ENCODE results near the gene PCSK6.

PCSK6 gene

DNA sequence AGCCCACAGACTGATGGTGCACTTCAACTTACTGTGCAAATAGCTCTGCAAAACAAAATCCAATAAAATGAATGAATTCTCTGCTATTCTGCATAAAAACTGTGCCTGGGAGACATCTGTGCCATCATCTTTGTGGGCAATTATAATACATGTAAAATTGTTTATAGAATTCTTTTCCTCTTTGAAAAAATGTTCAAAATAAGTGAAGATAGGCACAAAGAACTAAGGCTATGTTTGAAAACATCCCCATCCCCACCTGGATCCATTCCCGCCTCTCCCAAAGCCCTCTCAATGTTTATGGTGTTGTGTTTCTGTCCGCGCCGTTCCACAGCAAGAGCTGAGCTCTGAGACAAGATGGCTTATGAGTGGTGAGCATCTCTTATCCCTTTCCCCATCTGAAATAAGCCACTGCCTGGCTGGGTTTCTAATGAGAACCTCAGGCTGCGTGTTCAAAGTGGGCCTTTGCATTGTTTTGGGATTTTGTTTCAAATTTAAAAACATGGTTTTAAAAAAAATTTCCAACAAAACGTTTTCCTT lies 172.1 kb downstream of the PCSK6 start:
- Histone ChIP-seq H3K9me3 (ENCODE audit: insufficient read depth, low read depth, low read length) (no peaks in the 10 kb centered on the region), H3F3A (ENCODE audit: low read depth) (no peaks in the 10 kb centered on the region), H3K9me2 (replicated peaks; ENCODE audit: low read depth, low read length) (no peaks in the 10 kb centered on the region), H3K79me2 (ENCODE audit: insufficient read depth, low read length) (no peaks in the 10 kb centered on the region), H3K36me3 (ENCODE audit: insufficient read depth, low read length) (no peaks in the 10 kb centered on the region), H4K20me1 (ENCODE audit: insufficient read depth, low read length, poor library complexity, severe bottlenecking) (no peaks in the 10 kb centered on the region), H3K27me3 (ENCODE audit: insufficient read depth, low read length, poor library complexity, severe bottlenecking) (peaks cover 32% of the 10 kb centered on the region), H2AFZ (ENCODE audit: low read length) (no peak overlapping the region), H3K4me3 (ENCODE audit: low read length, poor library complexity, severe bottlenecking) (no peak overlapping the region), H3K4me1 (ENCODE audit: insufficient read depth, low read length, poor library complexity, severe bottlenecking) (no peaks in the 10 kb centered on the region), H3K4me2 (ENCODE audit: low read depth, low read length, poor library complexity, severe bottlenecking) (no peak overlapping the region), H3K9ac (ENCODE audit: low read depth, low read length, poor library complexity, severe bottlenecking) (no peak overlapping the region)
- TF ChIP-seq, protein P1, sequence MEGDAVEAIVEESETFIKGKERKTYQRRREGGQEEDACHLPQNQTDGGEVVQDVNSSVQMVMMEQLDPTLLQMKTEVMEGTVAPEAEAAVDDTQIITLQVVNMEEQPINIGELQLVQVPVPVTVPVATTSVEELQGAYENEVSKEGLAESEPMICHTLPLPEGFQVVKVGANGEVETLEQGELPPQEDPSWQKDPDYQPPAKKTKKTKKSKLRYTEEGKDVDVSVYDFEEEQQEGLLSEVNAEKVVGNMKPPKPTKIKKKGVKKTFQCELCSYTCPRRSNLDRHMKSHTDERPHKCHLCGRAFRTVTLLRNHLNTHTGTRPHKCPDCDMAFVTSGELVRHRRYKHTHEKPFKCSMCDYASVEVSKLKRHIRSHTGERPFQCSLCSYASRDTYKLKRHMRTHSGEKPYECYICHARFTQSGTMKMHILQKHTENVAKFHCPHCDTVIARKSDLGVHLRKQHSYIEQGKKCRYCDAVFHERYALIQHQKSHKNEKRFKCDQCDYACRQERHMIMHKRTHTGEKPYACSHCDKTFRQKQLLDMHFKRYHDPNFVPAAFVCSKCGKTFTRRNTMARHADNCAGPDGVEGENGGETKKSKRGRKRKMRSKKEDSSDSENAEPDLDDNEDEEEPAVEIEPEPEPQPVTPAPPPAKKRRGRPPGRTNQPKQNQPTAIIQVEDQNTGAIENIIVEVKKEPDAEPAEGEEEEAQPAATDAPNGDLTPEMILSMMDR (conservative IDR thresholded peaks at IDR 0.05; ENCODE audit: low read length), result no peak
- no peak for TF ChIP-seq EZH2phosphoT487 (IDR thresholded peaks at IDR 0.05; ENCODE audit: borderline replicate concordance)

DNA sequence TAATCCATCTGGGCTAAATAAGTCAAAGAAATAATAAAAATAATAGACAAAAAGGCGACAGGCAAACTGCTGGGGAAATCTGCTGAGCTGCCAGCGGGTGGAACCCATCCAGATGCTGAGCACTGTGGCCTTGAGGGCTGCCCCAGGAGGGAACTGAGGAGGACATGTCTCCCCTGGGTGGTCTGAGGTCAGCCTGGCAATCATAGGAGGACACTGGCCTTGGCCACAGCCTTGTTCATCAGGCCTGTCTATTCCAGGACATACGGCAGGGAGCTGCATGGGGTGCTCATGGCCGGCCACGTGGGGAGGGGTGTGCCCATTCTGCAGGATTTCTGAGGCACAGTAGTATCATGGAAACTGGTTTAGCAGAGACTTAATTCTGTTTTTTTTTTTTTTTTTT lies 173.0 kb downstream of the PCSK6 start:
- Histone ChIP-seq H3K9me3 (ENCODE audit: insufficient read depth, low read depth, low read length) (no peaks in the 10 kb centered on the region), H3K9me2 (replicated peaks; ENCODE audit: low read depth, low read length) (no peaks in the 10 kb centered on the region), H2AFZ (ENCODE audit: low read length) (no peak overlapping the region), H3K9ac (ENCODE audit: low read depth, low read length, poor library complexity, severe bottlenecking) (no peak overlapping the region), H3K27me3 (ENCODE audit: insufficient read depth, low read length, poor library complexity, severe bottlenecking) (peaks cover 25% of the 10 kb centered on the region), H3F3A (ENCODE audit: low read depth) (no peaks in the 10 kb centered on the region), H3K4me1 (ENCODE audit: insufficient read depth, low read length, poor library complexity, severe bottlenecking) (no peaks in the 10 kb centered on the region), H4K20me1 (ENCODE audit: insufficient read depth, low read length, poor library complexity, severe bottlenecking) (no peaks in the 10 kb centered on the region), H3K4me3 (ENCODE audit: low read length, poor library complexity, severe bottlenecking) (no peak overlapping the region), H3K36me3 (ENCODE audit: insufficient read depth, low read length) (no peaks in the 10 kb centered on the region), H3K79me2 (ENCODE audit: insufficient read depth, low read length) (no peaks in the 10 kb centered on the region), H3K4me2 (ENCODE audit: low read depth, low read length, poor library complexity, severe bottlenecking) (no peak overlapping the region)
- TF ChIP-seq, protein P1 (conservative IDR thresholded peaks at IDR 0.05; ENCODE audit: low read length), result no peak
- no peak for TF ChIP-seq EZH2phosphoT487 (IDR thresholded peaks at IDR 0.05; ENCODE audit: borderline replicate concordance)

DNA sequence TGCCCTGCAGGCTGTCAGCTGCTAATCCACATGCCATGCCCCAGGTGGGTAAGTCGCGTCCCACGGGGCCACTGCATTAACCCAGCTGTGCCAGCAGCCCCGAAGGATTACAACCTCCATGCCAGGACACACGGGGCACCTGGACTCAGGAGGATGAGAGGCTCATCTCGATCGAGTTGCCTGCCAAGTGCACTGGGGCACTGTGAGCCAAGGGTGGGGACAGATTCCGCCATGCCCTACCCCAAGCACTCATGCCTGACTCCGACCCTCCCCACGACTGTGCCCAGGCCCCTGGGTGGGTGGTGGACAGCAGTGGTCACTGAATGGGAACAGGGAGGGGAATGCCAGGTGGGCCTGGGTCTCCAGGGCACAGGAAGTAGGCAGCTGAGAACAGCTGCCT lies 173.8 kb downstream of the PCSK6 start:
- no peak overlapping the region for H3K9ac ChIP-seq (ENCODE audit: low read depth, low read length, poor library complexity, severe bottlenecking)
- H3K4me3 ChIP-seq (ENCODE audit: low read length, poor library complexity, severe bottlenecking), result no peak overlapping the region
- no peaks in the 10 kb centered on the region for H3K9me3 ChIP-seq (ENCODE audit: insufficient read depth, low read depth, low read length)
- H3K27me3 ChIP-seq (ENCODE audit: insufficient read depth, low read length, poor library complexity, severe bottlenecking), result peaks cover 18% of the 10 kb centered on the region
- H3K79me2 ChIP-seq (ENCODE audit: insufficient read depth, low read length), result no peaks in the 10 kb centered on the region
- H3K9me2 ChIP-seq (replicated peaks; ENCODE audit: low read depth, low read length), result no peaks in the 10 kb centered on the region
- no peak overlapping the region for H2AFZ ChIP-seq (ENCODE audit: low read length)
- no peak overlapping the region for H3K4me2 ChIP-seq (ENCODE audit: low read depth, low read length, poor library complexity, severe bottlenecking)
- no peak for TF ChIP-seq EZH2phosphoT487 (IDR thresholded peaks at IDR 0.05; ENCODE audit: borderline replicate concordance)
- TF ChIP-seq, protein P1 (conservative IDR thresholded peaks at IDR 0.05; ENCODE audit: low read length), result no peak
- no peaks in the 10 kb centered on the region for H4K20me1 ChIP-seq (ENCODE audit: insufficient read depth, low read length, poor library complexity, severe bottlenecking)
- H3F3A ChIP-seq (ENCODE audit: low read depth), result no peaks in the 10 kb centered on the region
- no peaks in the 10 kb centered on the region for H3K36me3 ChIP-seq (ENCODE audit: insufficient read depth, low read length)
- no peaks in the 10 kb centered on the region for H3K4me1 ChIP-seq (ENCODE audit: insufficient read depth, low read length, poor library complexity, severe bottlenecking)
